ENCODE results near the gene CELF4.

GRCh38 chr18:37261246-37261840, 304.3 kb downstream of the CELF4 start:
- no peak for TF ChIP-seq EZH2 (IDR thresholded peaks at IDR 0.05; ENCODE audit: borderline replicate concordance, low read depth, low read length, severe bottlenecking)
- TF ChIP-seq CTCF (IDR thresholded peaks at IDR 0.05; ENCODE audit: borderline replicate concordance, extremely low read depth, low read length, poor library complexity, severe bottlenecking), result no peak

Data from DND-41 (cell line).